COLO668 (cell line): ENCODE data around the gene KISS1.

Experiments used
- DNase-seq: peaks from one replicate; lab custom pipeline; 2025; ENCODE audit not compliant: unreplicated experiment; lab: John Stamatoyannopoulos, UW

Gene KISS1

DNA sequence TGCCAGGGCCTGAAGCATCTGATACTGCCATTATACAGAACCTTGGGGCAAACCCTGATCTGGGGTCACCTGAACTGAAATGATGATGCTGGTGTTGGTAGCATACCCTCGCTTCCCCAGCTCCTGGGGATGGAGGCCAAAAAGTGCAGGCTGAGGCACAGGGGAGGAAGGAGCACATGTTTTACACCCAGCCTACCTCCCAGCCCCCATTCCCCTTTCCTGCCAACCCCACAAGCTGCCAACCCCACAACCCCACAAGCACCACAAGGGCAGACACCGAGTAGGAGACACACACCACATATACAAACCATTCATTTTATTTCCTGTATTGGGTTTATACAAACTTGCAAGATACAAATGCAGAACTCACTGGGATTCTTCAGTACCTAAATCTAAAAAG is 22.3 kb upstream of the KISS1 start:
- no peak for DNase-seq

DNA sequence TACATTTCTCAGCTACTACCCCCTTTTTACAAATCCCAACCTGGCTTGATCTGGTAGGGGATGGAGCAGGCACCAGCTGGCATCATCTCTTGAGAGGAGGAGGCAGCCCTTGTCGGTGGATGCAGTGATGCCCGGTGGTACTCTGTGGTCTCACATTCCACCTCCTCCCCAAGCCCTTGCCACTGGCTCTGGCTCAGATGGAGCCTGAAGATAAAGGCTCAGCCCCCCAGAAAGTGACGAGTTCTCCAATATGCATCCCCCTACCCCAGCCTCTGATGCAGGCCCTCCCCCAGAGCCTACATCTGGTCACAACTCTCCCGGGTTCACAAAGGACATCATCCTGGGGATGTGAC is 21.3 kb upstream of the KISS1 start:
- DNase-seq, result no peak

DNA sequence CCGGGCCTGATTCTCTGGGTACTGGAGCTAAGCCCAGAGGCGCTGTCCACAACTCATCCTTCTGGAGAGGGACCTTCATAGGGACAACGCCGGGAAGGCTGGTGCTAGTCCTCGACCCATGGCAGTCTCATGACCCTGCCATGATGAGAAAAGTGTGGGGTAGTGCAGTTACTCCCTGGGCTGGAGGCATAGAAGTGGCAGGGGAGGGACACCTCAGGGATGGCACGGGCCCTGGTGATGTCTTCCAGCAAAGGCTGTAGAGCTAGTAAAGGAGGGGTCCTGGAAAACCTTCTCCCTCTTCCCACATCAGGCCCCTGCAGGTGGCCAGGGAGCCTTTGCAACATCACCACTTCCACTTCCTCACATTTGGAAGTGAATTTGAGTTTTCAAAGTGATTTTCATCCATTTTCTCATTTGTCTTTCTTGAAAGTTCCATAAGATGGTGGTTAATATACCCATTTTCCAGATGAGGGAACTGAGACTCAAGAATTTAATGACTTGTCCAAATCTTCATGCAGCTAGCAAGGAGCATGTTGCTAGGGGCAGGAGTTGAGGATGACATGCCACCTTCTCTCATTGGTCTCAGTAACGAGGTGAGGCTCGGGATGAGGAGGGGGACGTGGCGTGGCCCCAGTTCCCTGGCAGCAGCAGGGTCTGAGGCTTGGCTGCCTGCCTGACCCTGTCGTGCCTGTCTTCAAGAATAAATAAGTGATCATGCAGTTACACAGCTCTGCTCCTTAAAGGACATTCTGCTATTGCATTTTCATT is 20.8 kb upstream of the KISS1 start:
- DNase-seq, result no peak

DNA sequence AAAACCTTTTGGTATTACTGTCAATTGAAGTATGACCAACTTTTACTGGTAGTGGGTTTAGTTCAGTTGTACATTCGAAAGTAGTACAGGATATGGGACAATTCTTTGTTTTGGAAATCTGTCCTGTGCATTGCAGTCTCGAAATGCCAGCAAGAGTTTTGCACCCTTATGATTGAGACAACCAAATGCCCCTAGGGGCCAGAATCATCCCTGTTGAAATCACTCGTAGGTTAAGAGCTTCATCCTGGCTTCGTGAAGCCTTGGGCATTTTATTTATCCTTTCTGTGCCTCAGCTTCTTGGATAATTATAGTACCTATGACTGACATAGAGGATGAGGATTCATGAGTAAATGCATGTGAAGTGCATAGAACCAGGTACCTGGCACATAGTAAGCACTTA is 19.9 kb upstream of the KISS1 start:
- no peak for DNase-seq

DNA sequence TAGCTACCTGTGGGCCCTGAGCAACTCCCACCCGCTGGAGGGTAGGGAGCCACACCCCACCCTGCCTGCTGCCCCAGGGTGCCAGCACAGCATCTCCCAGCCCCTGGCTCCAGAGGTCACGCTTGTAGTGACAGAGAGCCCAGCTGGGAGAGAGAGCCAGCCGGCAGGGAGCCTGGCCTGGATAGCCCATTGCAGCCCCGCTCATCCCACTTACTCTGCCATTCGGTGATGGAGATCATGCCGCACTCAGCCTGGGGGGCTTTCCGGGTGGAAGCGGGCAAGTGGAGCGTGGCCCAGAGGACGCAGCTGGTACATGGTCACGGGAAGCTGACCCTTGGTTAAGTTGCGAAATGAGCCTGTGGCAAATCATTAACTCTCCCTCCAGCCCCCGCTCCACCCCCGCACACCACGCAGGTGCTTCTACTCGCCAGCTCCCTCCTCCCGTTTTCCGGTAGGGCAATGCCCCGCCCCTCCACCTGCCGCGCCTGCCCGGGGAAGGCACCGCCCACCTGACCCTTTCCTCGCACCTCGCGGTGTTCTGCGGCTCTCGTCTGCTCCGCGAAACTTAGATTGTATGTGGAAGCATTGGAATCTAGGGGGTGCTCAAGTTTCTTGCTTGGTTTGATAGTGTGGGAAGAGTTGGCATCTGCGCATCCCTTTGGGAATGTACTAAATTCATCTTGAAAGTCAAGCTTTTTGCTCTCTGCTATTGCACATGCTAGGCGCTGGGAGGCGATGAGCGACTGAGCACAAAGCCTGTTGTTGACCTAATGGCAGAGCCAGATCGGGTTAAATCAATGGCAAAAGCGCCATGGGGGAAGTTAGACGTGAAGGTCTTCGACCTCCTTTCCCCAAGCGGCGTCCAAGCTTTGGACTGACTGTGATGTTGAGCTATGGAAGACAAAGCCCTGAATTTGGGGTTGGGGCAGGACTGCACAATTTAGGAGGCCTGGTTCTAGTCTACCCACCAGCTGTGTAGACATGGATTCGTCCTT is 17.7 kb upstream of the KISS1 start, which contains the start of gene GOLT1A:
Gene GOLT1A (minus strand): TSS at position 321 of the 995 bp plus-strand sequence. CDS start 82 bp downstream, at position 239.
- peak; percentile 97 for DNase-seq

DNA sequence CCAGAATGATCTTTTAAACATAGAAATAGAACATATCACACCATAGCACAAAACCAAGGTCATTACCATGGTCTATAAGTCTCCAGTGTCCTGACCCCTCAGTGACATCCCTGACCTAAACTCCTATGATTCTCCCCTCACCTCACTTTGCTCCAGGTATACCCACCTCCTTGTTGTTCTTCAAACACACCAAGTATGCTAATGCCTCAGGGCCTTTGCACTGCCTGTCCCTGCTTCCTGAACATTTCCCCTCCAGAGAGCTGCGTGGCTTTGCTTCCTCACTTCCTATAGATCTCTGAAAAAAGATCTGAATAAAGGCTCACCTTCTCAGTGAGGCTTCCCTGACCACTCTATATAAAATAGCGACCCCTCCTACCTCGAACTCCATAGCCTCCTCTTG is 16.4 kb upstream of the KISS1 start:
- no peak for DNase-seq

DNA sequence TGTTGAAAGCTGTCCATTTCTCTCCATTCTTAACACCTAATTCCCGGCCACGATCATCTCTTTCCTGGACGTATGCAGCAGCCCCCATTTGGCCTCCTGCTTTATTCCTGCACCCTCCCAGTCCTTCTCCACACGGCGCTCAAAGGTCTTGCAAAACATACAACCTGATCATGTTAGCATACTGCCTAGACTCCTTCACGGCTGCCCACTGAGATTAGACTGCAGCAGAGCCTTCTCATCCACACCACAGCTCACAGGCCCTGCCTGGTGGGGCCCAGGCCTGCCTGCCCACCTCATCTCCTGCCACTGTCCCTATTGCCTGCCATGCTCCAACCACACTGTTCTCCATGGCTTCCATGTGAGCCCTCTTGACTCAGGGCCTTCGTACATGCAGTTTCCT is 14.8 kb upstream of the KISS1 start:
- DNase-seq, result no peak

DNA sequence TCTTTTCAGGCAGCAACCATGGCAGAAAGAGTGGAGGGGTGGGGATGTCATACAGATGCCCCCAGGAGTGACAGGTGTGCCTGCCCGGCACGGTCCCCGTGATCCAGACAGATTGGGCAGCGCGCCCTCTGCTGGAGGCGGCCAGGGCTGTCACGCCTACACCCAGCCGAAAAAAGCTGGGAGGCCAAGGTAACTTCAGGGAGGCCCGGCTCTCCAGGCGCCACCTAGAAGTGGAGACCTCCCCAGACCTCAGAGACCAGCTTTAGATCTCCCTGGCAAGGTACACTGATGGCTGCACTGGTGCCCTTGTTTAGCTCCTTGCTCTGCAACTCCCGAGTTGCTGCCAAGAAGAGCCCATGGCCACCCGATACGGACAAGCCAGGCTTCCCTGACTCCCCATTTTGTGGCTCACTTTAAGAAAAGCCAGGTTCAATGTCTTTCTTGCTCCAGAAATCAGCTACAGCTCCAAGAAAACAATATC is 10.9 kb upstream of the KISS1 start:
- peak; percentile 74 for DNase-seq

DNA sequence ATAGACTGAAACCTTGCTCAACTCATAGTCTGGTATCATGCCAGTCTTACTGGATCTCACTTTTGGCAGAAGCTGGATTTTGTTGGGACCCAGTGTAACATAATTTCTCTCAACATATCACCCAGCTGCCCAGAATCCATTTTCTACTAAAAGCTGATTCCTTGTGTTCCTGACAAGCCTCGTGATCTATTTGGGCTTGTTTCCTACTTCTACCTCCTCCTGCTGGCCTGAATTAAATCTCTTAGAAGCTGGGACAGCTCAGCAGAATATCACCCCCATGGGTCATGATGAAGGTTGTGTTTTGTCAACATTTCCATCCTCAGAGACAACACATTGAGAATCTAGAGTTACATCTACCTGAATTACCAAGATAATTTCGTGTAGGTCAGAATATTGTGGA is 9.8 kb upstream of the KISS1 start:
- no peak for DNase-seq

DNA sequence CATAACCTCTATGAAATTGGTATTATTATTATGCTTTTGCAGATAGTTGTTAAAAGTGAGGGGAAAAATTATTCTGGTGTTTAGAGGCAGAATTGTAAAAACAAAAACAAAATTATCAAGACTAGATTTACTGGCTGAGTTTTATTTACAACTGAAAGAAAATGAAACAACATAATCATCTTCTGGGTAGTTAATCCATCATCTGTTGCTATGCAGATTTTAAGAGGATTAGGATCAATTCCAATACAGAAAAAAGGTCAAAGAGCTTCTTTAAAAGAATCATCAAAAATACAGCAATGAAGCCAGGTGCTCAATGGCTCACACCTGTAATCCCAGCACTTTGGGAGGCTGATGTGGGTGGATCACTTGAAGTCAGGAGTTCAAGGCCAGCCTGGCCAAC is 9.2 kb upstream of the KISS1 start:
- DNase-seq, result no peak

DNA sequence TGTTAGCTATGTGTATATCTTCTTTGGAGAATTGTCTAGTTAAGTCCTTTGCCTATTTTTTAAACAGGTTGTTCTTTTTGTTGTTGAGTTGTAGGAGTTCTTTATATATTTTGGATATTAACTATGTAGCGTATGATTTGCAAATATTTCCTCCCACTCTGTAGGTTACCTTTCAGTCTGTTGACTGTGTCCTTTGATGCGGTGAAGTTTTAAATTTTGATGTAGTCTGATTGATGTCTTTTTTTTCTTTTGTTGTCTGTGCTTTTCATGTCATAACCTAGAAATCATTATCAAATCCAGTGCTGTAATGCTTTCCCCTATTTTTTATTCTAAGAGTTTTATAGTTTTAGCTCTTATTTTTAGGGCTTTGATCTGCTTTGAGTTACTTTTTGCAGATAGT is 8.7 kb upstream of the KISS1 start:
- no peak for DNase-seq

DNA sequence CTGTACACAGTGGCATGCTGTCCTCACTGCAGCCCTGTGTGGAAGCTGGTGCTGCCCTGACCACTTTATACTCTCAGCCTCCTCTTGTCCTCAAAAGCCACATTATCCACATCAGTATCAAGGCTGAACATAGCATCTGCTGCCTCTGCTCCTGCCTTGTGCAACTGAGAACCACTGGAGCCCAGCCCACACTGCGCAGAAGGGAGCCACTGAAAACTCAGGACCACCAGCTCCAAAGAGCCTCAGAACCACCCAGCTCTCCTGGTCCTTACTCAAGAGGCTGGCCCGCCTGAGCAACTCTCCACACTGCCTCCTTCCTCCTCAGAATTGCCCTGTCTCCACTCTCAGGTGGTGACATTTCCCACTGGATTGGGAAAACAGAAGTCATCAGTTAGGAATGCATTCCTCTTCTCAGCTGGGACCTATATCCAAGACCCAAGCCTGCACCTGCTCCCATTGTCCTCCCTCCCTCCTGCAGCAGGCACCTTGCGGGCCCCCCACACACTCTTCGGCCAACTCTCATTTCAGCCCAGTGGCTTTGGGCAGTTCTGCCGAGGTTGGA is 7.0 kb upstream of the KISS1 start:
- DNase-seq, result no peak

DNA sequence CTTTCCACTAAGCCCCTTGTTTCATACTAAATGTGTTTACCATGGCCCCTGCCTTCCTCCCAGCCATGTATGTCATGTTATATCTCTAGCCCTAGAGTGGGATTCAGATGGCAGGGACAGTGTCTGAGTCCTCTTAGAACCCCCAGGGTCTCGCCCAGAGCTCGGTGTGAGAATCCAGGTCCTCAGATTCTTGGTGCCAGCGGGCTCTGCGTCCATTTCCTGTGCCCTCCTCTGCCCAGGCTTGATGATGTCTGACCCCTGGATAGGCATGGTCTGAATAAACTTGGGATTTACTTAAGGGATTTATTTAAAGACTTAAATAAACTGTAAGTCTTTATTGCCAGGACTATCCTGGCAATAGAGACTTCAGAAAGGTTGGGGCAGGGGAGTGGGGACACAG is 6.2 kb upstream of the KISS1 start:
- DNase-seq, result no peak

DNA sequence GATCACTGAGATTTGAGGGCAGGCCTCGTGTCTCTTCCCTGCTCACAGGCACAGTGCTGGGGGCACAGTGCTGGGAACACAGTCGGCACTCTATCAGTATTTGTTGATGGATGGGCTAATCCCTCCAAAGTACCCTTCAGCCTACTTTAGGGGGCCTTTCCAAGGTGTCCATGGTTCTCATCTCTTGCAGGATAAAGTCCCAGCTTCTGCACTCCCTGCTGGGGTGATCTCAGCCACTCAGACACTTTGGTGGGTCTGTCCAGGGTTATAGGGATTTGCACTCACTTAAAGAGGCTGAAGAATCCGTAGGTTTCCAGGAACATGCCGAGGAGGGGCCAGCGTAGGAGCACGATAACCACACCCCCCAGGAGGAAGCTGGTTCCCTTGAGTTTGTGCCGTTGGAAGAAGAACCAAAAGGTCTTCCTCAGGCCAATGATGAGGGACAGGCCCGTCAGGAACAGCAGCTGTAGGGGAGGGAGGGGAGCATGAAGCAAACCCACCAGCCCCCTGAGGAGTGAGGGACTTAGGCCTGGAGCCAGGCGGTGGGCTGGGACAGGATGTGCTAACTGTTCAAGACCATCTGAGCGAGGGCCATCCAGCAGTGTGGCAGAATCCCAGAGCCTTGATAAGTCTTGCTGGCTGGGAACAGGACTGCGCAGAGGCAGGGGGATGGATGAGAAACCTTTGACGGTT is 5.2 kb upstream of the KISS1 start:
- DNase-seq, result no peak

DNA sequence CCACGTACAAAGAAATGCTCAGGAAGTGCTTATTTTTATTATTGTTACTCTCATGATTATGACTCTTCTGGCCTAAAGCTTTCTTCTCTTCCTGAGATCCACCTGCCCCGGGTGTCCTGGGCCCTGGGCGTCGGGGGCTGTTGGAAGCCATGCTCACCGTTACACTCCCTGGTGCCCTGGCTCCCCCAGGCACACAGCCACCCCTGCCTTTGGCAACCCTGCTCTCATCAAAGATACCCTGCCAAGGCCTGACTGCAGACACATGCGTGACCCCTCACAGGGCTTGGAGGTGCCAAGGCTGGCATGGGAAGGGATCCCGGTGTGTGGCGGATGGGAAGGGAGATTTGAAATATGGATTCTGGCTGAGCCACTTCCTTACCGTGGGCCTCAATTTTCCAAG is 3.3 kb upstream of the KISS1 start:
- DNase-seq, result no peak

DNA sequence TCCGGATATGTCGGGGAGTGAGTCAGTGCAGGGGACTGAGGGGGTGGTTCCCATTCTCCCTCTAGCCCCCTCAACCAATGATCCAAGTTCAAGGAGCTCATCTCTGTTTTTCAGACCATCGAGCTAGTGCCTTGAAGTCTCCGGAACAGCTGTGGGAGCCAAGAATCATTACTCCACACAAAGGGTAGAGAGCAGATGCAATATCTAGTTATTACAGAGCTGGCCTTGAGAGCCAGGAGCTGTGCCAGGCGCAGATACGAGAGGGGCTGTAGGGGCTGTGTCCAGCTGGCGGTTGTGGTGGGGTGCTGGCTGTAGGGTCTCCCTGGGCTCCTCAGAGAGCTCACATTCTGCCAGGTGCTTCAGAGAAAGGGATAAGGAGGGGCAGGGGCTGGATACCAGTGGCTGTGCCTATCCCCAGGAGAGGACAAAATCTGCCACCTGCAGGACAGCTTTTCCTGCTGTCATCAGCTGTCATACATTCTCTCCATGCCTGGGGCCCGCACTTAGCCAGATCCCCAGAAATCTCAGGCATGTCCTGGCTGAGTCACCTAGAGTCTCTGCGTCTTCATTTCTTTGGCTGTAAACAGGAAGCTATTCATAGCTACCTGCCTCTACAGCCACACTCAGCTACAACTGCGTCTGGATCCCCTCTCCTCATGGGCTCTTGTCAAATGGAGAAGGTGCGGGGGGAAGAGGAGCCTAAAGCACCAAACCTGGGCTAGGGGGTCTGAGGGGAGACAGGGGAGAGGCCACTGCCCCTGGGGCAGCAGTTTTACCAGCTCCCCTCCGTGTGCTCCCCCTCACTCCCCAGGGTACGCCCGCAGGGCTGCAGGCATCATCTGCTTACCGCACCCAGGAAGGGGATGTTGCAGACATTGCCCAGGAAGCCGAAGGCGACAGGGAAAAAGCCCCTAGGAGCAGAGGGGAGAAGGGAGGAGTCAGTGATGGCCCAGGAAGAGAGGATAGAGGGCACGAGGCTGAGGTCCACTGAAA is 2.4 kb upstream of the KISS1 start:
- DNase-seq, result no peak

DNA sequence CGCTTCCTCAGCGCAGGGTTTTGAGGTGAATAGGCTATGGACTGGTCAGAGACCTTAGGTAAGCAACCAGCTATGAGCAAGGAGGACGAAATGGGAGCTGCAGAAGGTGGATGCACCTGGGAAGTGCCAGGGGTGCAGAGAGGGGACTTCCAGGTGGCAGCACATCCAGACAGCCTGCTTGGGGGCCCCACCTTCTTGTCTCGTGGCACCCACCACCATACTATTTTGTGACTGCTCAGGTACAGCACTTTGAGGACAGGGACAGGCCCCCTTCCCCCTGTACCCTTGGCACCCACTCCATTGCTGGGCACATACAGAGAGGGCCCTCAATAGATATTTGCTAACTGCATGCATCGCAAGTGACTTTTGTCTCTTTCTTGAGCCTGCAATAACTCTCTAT is 777 bp upstream of the KISS1 start:
- no peak for DNase-seq

DNA sequence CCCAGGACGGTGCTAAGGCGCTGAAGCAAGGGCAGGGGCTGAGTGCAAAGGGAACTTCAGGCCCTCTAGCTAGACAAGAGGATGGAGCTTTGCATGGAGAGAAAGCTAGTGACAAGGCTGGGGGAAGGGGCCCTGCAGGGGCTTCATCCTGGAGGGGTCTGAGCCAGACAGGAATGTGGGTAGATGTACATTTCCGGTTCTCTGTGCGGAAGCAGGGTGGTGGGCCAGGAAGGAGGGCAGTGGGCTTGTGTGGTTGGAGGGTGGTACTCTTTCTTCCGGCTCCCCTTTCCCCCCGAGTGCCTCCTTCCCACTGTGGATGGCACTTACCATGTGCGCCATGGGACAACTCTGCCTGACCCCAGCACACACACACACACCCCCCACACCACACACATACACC is 1.5 kb downstream of the KISS1 start:
- no peak for DNase-seq

DNA sequence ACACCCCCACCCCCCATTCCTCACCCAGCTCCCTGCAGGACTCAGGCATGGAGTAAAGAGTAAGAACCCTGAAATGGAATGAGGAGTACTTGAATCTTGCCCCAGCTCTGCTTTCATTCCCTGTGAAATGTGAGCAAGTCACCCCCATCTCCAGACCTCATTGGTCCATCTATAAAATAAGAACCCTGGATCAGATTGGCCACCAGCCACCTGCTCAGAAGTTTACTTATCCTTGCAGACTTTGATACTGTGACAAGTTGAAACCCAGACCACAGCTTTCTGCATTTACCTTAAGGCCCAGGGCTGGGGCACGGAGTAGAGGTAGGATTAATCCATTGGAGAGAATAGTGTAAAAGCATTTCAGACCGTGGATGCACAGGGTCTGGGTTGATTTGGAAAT is 2.2 kb downstream of the KISS1 start:
- DNase-seq, result no peak
